GM13976 (cell line): ENCODE data around the gene LYPD3.

Source experiments
- DNase-seq: peaks from one replicate; pipeline ENCODE4 v3.0.0; 2012; ENCODE audit warnings: low spot score
- CTCF ChIP-seq: IDR thresholded peaks from 2 replicates; pipeline ENCODE4 v1.5.1; 2012; ENCODE audit warnings: borderline replicate concordance, mild to moderate bottlenecking; ENCODE audit not compliant: insufficient read depth; ENCODE audit errors: extremely low read depth, missing control alignments, control extremely low read depth
- in situ Hi-C: fragments of 300-500 bp; cut with MboI; formaldehyde crosslinking; loops from one replicate; pipeline ENCODE4 v1.12.0; 2022; ENCODE audit warnings: low sequenced_read_pairs, mixed read lengths, inconsistent platforms; ENCODE audit not compliant: unreplicated experiment

The LYPD3 gene

GRCh38 chr19:43457809-43458208 lies 7.6 kb downstream of the LYPD3 start:
- no peak for TF ChIP-seq CTCF
- DNase-seq = no peak
- in situ Hi-C loops = no loop called here

GRCh38 chr19:43455321-43456113 lies 9.9 kb downstream of the LYPD3 start:
- DNase-seq = no peak

GRCh38 chr19:43454031-43454430 lies 11.4 kb downstream of the LYPD3 start:
- no peak for TF ChIP-seq CTCF
- no peak for DNase-seq
- in situ Hi-C loops = loop anchor here (5.0 kb wide), 1 partner anchor 68 kb away; no protein-coding TSS in a partner anchor

More at GRCh38 chr19:43455321-43456113, 9.9 kb downstream of the LYPD3 start:
- no peak for TF ChIP-seq CTCF
- in situ Hi-C loops = no loop called here

GRCh38 chr19:43452582-43452981 lies 12.8 kb downstream of the LYPD3 start:
- in situ Hi-C loops = loop anchor here (5.0 kb wide), 1 partner anchor 70 kb away; no protein-coding TSS in a partner anchor
- TF ChIP-seq CTCF = no peak

GRCh38 chr19:43450545-43450997 lies 14.8 kb downstream of the LYPD3 start:
- in situ Hi-C loops = loop anchor here (5.0 kb wide), 1 partner anchor 72 kb away; no protein-coding TSS in a partner anchor
- no peak for TF ChIP-seq CTCF
- DNase-seq = no peak

More at GRCh38 chr19:43452582-43452981, 12.8 kb downstream of the LYPD3 start:
- DNase-seq = no peak

- TF ChIP-seq CTCF = no peak
- in situ Hi-C loops = no loop called here
- DNase-seq = no peak
Observed at GRCh38 chr19:43447655-43448054, 17.8 kb downstream of the LYPD3 start.
